ENCODE data around the gene USP5. TPM values are rescaled to one million over a fixed set of nuclear protein-coding genes. Genes with fewer than 3 reads are reported as not detected.

Gene USP5
- total RNA-seq, 4 donors from 2014 or later, result 37.1 to 68.6 (median 52.8) TPM

- intact Hi-C loops (cut with DNase I; ENCODE audit: low total_unique reads), result no loop called here
- TF ChIP-seq CTCF (IDR thresholded peaks at IDR 0.05), result no peak
- TF ChIP-seq POLR2A (IDR thresholded peaks at IDR 0.05), result no peak
- Histone ChIP-seq H3K4me1 (no peaks in the 10 kb centered on the region), H3K27ac (no peak overlapping the region), H3K9me3 (no peaks in the 10 kb centered on the region), H3K4me3 (no peak overlapping the region), H3K36me3 (no peaks in the 10 kb centered on the region), H3K27me3 (no peaks in the 10 kb centered on the region)
- DNase-seq, result no peak
Observed at GRCh38 chr12:6847676-6848075, 4.3 kb upstream of the USP5 start.

- no peak for DNase-seq
- TF ChIP-seq CTCF (IDR thresholded peaks at IDR 0.05), result no peak
- TF ChIP-seq POLR2A (IDR thresholded peaks at IDR 0.05), result no peak
- no peaks in the 10 kb centered on the region for H3K36me3 ChIP-seq
- no peak overlapping the region for H3K4me3 ChIP-seq
- H3K27ac ChIP-seq, result no peak overlapping the region
- no peaks in the 10 kb centered on the region for H3K9me3 ChIP-seq
- intact Hi-C loops (cut with DNase I; ENCODE audit: low total_unique reads), result no loop called here
- H3K4me1 ChIP-seq, result no peaks in the 10 kb centered on the region
- no peaks in the 10 kb centered on the region for H3K27me3 ChIP-seq
Observed at GRCh38 chr12:6849427-6849826, 2.5 kb upstream of the USP5 start.

- H3K4me3 ChIP-seq, result no peak overlapping the region
- H3K27ac ChIP-seq, result no peak overlapping the region
- H3K4me1 ChIP-seq, result no peaks in the 10 kb centered on the region
- no peak for TF ChIP-seq CTCF (IDR thresholded peaks at IDR 0.05)
- no peak for TF ChIP-seq POLR2A (IDR thresholded peaks at IDR 0.05)
- intact Hi-C loops (cut with DNase I; ENCODE audit: low total_unique reads), result no loop called here
- no peaks in the 10 kb centered on the region for H3K36me3 ChIP-seq
- no peaks in the 10 kb centered on the region for H3K9me3 ChIP-seq
- no peak for DNase-seq
- H3K27me3 ChIP-seq, result no peaks in the 10 kb centered on the region
Observed at GRCh38 chr12:6849976-6850560, 1.9 kb upstream of the USP5 start.

GRCh38 chr12:6850796-6851152 lies 1.2 kb upstream of the USP5 start:
- H3K27ac ChIP-seq, result peak overlapping the region in 1 of 2 donors; percentile 88

More at GRCh38 chr12:6850796-6851152, 1.2 kb upstream of the USP5 start:
- Histone ChIP-seq H3K27me3 (no peaks in the 10 kb centered on the region), H3K4me1 (no peaks in the 10 kb centered on the region), H3K9me3 (no peaks in the 10 kb centered on the region), H3K4me3 (peak overlapping the region in 1 of 2 donors; percentile 77), H3K36me3 (no peaks in the 10 kb centered on the region)
- DNase-seq, result no peak
- intact Hi-C loops (cut with DNase I; ENCODE audit: low total_unique reads), result no loop called here
- TF ChIP-seq CTCF (IDR thresholded peaks at IDR 0.05) (no peak), POLR2A (IDR thresholded peaks at IDR 0.05) (no peak)

Measured in uterus (tissue), 4 donors.